GM21367 (cell line): ENCODE results near the gene TMED4.
"Not testable (repeated sequence)": the region's sequence is repeated elsewhere in the genome, so short reads cannot be mapped to it uniquely, and the experiment has no call there.

Experiments
- ATAC-seq: cut with Tn5 transposase; IDR thresholded peaks from one replicate; pipeline ENCODE4 v1.9.1; 2021; ENCODE audit not compliant: unreplicated experiment

The TMED4 gene

DNA sequence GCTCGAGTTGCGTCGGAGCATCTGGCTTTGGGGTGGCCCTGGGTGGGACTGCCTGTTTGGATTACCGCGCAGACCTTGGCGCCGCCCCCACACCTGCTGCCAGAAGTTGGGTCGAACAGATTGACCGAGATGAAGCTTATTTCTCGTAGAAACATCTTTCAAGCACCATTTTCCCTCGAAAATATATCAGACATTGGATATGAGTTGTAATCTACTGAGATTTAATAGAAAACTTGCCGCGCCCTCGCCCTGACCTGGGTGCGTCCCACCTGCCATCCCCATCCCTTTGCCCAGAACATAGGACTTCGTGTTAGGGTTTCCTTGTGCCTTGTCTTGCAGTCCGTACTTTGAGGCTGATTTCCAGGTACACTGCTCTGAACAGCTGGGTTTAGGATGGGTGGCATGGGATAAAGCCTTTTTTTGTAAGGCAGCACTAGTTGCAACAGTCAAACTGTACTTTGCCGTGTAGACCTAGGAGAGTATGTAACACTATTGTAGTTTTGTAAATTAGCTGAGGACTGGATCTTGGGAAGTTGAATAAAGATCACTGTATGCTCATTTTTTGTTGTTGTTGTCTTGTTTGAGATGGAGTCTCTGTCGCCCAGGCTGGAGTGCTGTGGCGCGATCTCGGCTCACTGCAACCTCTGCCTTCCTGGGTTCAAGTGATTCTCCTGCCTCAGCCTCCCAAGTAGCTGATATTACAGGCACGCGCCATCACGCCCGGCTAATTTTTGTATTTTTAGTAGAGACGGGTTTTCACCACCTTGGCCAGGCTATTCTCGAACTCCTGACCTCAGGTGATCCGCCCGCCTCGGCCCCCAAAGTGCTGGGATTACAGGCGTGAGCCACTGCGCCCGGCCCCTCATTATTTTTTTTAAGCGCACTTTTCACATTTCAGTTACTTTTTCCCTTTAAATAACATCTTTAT, 25.4 kb upstream of the TMED4 start:
- no peak for ATAC-seq

GRCh38 chr7:44606341-44607140, 24.5 kb upstream of the TMED4 start, which contains the start of gene OGDH:
Gene OGDH, plus strand, starts transcription at chr7:44606627. Its CDS starts 17,717 bp downstream, at chr7:44624344.
- ATAC-seq = peak; percentile 93

GRCh38 chr7:44604941-44605340, 22.9 kb upstream of the TMED4 start:
- no peak for ATAC-seq

DNA sequence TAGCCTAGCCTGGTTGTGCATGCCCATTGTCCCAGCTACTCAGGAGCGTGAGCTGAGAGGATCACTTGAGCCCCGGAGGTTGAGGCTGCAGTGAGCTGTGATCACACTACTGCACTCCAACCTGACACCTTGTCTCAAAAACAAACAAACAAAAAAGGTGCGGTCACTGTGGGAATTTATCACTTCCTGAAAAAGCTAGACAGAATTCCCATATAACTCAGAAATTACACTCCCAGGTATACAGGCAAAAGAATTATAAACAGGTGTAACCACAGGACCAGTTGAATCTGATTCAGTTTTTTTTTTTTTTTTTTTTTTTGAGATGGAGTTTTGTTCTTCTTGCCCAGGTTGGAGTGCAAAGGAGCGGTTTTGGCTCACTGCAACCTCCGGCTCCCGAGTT, 21.2 kb upstream of the TMED4 start:
- no peak for ATAC-seq

- ATAC-seq = no peak
Observed at GRCh38 chr7:44602576-44602910, 20.5 kb upstream of the TMED4 start.

DNA sequence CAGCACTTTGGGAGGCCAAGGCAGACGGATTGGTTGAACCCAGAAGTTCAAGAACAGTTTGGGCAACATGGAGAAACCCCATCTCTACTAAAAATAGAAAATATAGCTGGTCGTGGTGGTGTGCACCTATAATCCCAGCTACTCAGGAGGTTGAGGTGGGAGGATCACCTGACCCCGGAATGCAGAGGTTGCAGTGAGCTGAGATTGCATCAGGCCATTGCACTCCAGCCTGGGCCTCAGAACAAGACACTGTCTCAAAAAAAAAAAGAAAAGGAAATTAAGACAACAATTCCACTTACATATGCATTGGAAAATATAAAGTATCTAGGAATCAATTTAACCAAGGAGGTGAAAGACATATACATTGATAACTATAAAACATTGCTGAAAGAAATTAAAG, 17.2 kb upstream of the TMED4 start:
- ATAC-seq = no peak

DNA sequence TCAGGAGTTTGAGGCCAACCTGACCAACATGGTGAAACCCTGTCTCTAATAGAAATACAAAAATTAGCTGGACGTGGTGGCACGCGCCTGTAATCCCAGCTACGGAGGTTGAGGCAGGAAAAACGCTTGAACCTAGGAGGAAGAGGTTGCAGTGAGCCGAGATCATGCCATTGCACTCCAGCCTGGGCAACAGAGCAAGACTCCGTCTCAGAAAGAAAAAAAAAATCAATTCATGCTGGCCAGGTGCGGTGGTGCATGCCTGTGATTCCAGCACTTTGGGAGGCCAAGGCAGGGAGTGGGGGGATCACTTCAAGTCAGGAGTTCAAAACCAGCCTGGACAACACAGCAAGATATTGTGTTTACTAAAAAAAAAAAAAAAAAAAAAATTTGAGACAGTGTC, 15.2 kb upstream of the TMED4 start:
- not testable (repeated sequence) for ATAC-seq

DNA sequence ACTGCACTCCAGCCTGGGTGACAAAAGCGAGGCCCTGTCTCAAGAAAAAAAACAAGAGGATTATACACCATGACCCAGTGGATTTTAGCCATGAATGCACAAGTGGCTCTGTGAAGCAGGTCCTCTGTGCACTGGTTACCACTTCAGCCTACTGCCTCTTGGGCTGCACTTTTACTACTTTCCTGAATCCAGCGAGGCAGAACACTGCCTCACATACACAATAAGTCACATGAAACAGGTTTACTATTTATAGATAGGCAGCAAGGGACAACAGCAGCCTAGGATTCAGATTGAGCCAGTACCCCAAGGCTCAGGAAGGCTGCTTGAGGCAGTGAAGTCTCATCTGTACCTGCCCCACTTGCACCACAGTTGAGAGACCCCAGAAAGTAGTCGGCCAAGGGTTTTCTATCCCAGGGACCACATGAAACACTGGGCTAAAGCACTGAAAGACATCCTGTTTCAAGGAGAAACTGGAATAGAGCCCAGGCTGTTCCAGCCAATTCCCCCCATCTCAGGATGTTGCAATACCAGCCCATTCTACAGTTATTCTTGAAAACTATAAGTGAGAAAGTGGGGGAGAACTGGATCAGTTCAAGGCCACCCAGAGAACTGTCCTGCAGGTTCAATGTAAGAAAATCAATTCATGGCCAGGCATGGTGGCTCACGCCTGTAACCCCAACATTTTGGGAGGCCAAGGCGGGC, 14.1 kb upstream of the TMED4 start:
- ATAC-seq = no peak

- ATAC-seq = no peak
Observed at GRCh38 chr7:44590910-44591309, 8.9 kb upstream of the TMED4 start.

- ATAC-seq = no peak
Observed at GRCh38 chr7:44587843-44588711, 6.0 kb upstream of the TMED4 start.

DNA sequence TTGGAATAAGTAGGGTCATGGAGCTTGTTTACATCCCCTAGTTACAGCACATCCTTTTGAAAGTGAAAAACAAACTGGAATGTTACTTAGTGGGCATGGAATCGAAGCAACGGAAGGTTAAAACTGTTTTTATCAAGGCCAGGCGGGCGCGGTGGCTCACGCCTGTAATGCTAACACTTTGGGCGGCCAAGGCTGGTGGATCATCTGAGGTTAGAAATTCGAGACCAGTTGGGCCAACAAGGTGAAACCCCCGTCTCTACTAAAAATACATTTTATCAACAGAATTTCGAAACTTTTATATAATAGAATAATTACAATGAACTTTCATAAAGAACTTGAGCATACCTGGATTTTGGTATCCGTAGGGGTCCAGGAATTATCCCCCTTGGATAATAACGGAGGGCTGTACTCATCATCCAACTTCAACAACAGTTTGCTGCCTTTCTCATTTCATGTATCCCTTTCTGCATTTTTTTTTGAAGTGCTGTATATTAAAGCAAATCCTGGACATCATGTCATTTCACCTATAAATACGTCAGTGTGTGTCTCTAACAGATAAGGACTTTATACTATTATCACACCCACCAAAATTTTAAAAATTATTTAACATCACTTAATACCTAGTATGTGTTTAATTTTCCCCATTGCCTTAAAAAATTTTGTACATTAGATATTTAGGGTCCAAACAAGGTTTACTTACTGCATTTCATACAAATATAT, 1.3 kb upstream of the TMED4 start:
- ATAC-seq = no peak

GRCh38 chr7:44580945-44581878, 819 bp downstream of the TMED4 start:
- peak; percentile 33 for ATAC-seq

GRCh38 chr7:44576228-44576627, 5.8 kb downstream of the TMED4 start:
- no peak for ATAC-seq

GRCh38 chr7:44575054-44575453, 7.0 kb downstream of the TMED4 start:
- no peak for ATAC-seq

DNA sequence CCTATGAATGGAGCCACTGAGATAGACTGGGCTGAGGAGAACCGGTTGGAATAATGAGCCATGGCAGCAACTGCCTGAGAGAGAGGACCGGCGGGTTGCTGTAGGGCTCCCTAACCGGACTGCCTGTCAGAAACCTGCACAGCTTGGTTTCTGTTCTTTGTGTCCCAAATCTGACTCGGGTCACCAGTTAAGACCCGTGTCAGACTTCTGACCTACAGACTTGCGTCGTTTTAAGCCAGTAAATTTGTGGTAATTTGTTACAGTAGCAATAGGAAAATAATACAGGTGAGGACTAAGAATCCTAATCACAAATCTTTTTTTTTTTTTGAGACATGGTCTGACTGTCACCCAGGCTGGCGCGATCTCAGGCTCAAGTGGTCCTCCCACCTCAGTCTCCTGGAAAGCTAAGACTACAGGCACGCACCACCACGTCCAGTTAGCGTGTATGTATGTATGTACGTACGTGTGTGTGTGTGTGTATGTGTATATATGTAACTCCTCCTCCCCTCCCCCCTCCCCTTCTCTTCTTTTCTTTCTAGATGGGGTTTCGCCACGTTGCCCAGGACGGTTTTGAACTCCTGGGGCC, 7.7 kb downstream of the TMED4 start:
- ATAC-seq = no peak

DNA sequence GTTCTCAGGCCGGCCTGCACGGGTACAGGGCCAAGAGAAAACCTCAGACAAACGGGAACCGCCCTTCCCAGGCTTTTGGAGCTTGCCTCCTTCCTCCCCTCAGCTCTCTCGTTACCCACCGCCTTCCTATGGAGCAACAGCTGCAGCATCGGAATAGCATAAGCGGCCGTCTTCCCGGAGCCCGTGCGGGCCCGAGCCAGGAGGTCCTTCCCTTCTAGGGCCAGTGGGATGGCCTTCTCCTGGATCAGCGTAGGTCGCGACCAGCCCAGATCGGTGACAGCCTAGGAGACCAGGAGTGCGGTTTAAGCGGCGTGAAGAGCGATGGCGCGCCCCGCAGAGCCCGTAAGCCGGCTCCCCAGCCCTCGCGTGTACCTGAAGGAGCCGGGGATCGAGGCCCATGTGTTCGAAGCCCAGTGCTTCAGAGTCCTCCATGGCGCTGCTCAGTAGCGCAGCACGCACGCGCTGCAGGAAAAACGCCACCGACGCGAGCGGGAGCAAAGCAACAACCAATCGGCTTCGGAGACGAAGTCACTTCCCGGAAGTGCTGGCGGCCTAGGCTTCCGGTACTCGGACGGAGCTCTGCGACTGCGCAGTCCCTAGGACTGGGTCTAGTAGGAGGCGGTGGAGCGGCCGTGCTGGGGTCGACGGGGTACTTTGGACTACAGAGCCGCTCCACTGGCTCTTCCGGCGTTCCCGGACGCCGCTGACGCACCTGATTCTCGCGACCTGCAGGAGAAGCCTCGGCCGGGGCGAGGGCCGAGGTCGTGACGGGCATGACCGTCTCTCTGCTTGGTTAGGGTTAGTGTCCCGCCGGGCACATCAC, 8.4 kb downstream of the TMED4 start, which contains the start of gene DDX56:
Gene DDX56, minus strand, starts transcription at position 445 of the 823 bp plus-strand sequence. Its CDS starts 13 bp downstream, at position 432.
- ATAC-seq = peak; percentile 89

DNA sequence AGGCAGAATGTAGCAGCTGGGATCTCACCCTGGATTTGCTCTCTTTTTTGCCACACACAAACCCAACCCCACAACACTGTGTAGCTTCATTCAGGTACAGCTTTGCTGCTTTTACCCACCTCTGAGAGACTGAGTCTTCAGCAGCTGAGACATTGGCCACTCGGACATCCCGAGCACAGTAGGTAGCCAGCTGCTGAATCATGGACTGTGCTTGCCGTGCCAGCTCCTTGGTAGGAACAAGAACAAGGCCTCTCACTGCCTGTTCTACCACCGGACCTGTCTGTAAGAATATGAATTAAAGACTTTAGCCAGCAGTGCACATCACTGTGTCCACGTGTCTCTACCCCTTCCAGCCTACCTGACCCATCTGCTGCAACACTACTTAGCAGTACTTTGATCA, 9.3 kb downstream of the TMED4 start:
- no peak for ATAC-seq
